Fibroblast of mammary gland (primary cell): Measurements from ENCODE around the gene BRD1.

Experiments used
- DNase-seq: peaks from one replicate; pipeline ENCODE4 v3.0.0-alpha.2; 2010; ENCODE audit warnings: low read depth
- H3K4me3 ChIP-seq: 2 replicates; pipeline ENCODE4 v1.5.1; 2011; ENCODE audit warnings: low read depth, mild to moderate bottlenecking, low read length, moderate library complexity; ENCODE audit not compliant: control insufficient read depth
- TF ChIP-seq, protein P1 (sequence below): conservative IDR thresholded peaks from 2 replicates; pipeline ENCODE4 v1.5.1; 2011; ENCODE audit warnings: low read depth, low read length, inconsistent platforms; ENCODE audit not compliant: control insufficient read depth, insufficient read depth

BRD1 gene

GRCh38 chr22:49848690-49849160 lies 21.1 kb upstream of the BRD1 start:
- no peak for DNase-seq
- H3K4me3 ChIP-seq, result no peak overlapping the region
- TF ChIP-seq, protein P1, sequence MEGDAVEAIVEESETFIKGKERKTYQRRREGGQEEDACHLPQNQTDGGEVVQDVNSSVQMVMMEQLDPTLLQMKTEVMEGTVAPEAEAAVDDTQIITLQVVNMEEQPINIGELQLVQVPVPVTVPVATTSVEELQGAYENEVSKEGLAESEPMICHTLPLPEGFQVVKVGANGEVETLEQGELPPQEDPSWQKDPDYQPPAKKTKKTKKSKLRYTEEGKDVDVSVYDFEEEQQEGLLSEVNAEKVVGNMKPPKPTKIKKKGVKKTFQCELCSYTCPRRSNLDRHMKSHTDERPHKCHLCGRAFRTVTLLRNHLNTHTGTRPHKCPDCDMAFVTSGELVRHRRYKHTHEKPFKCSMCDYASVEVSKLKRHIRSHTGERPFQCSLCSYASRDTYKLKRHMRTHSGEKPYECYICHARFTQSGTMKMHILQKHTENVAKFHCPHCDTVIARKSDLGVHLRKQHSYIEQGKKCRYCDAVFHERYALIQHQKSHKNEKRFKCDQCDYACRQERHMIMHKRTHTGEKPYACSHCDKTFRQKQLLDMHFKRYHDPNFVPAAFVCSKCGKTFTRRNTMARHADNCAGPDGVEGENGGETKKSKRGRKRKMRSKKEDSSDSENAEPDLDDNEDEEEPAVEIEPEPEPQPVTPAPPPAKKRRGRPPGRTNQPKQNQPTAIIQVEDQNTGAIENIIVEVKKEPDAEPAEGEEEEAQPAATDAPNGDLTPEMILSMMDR, result no peak

- H3K4me3 ChIP-seq, result no peak overlapping the region
- TF ChIP-seq, protein P1, result no peak
- DNase-seq, result no peak
These were observed 20.3 kb upstream of the BRD1 start for GRCh38 chr22:49847751-49848689.

DNA sequence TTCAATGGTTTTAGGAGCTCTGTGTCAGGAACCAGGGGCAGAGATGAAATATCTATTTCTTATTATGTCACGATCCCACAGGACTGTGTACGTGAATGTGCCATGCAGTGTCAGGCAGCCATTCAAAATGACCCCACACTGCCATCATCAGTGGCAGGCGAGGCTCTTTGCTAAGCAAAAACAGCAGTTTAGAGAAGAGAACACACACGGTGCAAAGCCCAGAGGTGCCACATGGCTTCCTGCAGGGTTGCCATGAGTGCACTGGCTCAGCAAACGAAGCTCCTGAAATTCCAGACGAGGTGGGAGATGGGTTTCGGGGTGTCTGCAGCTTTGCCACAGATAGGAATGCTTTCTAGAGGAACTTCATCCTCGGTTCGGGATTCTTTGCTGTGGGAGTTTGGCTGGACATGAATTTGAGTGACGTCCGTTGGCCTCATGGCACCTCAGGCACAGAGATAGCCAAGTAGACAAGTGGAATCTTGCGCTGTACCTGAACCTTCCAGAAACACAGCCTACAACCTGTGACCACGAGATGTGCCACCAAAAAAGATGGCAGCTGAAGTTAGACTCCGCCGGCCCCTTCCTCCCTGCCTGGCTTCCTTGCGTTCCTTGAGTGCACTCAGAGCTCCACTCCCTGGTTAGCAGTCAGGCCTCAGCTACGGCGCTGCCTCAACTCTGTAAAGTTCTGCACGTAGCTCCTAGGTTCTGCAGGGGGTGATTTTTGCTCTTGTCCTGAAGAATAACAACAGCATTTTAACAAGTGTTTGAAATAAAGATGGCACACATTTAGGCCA lies 18.2 kb upstream of the BRD1 start:
- DNase-seq, result no peak
- TF ChIP-seq, protein P1, result no peak
- no peak overlapping the region for H3K4me3 ChIP-seq

GRCh38 chr22:49845241-49845640 lies 17.6 kb upstream of the BRD1 start:
- TF ChIP-seq, protein P1, result no peak
- H3K4me3 ChIP-seq, result no peak overlapping the region
- no peak for DNase-seq

GRCh38 chr22:49838771-49839717 lies 11.4 kb upstream of the BRD1 start:
- H3K4me3 ChIP-seq, result no peak overlapping the region
- TF ChIP-seq, protein P1, result no peak
- no peak for DNase-seq
